ENCODE results near the gene KIZ. TPM values are rescaled to one million over a fixed set of nuclear protein-coding genes. Genes with fewer than 3 reads are reported as not detected.

The KIZ gene
- total and polyA plus RNA-seq, 2 experiments from 2014 or later, result 58.3 to 63.6 TPM

DNA sequence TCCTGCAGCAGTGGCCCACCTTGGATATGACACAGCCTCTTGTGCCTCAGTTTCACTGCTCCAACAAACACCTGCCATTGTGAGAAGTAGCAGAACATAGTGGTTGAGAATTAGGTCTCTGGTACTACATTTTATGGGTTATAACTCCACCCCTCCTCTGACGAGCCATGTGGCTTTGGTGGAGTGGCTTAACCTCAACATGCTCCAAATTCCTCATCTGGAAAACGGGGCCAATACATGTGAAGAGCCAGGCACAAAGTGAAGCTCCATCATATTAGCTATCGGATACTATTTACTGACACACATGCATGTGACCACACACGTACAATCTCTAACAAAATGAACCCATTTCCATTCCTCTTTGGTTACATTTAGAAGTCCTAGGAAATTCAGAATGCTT lies 8.4 kb upstream of the KIZ start:
- Histone ChIP-seq H3K27me3 (ENCODE audit: insufficient read depth) (no peaks in the 10 kb centered on the region), H3K27ac (ENCODE audit: low read depth) (no peak overlapping the region), H3K9me2 (ENCODE audit: insufficient read depth) (peaks cover 4% of the 10 kb centered on the region; the same call in 1 of the 2 replicates), H3K4me2 (no peak overlapping the region), H3F3A (replicated peaks; ENCODE audit: low read depth) (no peaks in the 10 kb centered on the region), H3K36me3 (ENCODE audit: insufficient read depth) (no peaks in the 10 kb centered on the region), H3K4me3 (no peak overlapping the region), H3K4me1 (ENCODE audit: insufficient read depth) (no peaks in the 10 kb centered on the region), H4K20me1 (replicated peaks; ENCODE audit: insufficient read depth) (no peaks in the 10 kb centered on the region), H3K79me2 (replicated peaks; ENCODE audit: insufficient read depth) (no peaks in the 10 kb centered on the region), H2AFZ (0 out of 2 replicates have a peak overlapping the region, but pooled peaks have one; percentile 18)
- no peaks in the 10 kb centered on the region for H3K9me3 Mint-ChIP-seq
- no peak for TF ChIP-seq ZNF331 (CRISPR knock-in tag; IDR thresholded peaks at IDR 0.05; ENCODE audit: low read depth)
- no peak for TF ChIP-seq CREB1 (CRISPR knock-in tag; IDR thresholded peaks at IDR 0.05; ENCODE audit: low read depth)
- TF ChIP-seq REST (IDR thresholded peaks at IDR 0.05; ENCODE audit: unreplicated experiment), result no peak
- TF ChIP-seq, protein P1, sequence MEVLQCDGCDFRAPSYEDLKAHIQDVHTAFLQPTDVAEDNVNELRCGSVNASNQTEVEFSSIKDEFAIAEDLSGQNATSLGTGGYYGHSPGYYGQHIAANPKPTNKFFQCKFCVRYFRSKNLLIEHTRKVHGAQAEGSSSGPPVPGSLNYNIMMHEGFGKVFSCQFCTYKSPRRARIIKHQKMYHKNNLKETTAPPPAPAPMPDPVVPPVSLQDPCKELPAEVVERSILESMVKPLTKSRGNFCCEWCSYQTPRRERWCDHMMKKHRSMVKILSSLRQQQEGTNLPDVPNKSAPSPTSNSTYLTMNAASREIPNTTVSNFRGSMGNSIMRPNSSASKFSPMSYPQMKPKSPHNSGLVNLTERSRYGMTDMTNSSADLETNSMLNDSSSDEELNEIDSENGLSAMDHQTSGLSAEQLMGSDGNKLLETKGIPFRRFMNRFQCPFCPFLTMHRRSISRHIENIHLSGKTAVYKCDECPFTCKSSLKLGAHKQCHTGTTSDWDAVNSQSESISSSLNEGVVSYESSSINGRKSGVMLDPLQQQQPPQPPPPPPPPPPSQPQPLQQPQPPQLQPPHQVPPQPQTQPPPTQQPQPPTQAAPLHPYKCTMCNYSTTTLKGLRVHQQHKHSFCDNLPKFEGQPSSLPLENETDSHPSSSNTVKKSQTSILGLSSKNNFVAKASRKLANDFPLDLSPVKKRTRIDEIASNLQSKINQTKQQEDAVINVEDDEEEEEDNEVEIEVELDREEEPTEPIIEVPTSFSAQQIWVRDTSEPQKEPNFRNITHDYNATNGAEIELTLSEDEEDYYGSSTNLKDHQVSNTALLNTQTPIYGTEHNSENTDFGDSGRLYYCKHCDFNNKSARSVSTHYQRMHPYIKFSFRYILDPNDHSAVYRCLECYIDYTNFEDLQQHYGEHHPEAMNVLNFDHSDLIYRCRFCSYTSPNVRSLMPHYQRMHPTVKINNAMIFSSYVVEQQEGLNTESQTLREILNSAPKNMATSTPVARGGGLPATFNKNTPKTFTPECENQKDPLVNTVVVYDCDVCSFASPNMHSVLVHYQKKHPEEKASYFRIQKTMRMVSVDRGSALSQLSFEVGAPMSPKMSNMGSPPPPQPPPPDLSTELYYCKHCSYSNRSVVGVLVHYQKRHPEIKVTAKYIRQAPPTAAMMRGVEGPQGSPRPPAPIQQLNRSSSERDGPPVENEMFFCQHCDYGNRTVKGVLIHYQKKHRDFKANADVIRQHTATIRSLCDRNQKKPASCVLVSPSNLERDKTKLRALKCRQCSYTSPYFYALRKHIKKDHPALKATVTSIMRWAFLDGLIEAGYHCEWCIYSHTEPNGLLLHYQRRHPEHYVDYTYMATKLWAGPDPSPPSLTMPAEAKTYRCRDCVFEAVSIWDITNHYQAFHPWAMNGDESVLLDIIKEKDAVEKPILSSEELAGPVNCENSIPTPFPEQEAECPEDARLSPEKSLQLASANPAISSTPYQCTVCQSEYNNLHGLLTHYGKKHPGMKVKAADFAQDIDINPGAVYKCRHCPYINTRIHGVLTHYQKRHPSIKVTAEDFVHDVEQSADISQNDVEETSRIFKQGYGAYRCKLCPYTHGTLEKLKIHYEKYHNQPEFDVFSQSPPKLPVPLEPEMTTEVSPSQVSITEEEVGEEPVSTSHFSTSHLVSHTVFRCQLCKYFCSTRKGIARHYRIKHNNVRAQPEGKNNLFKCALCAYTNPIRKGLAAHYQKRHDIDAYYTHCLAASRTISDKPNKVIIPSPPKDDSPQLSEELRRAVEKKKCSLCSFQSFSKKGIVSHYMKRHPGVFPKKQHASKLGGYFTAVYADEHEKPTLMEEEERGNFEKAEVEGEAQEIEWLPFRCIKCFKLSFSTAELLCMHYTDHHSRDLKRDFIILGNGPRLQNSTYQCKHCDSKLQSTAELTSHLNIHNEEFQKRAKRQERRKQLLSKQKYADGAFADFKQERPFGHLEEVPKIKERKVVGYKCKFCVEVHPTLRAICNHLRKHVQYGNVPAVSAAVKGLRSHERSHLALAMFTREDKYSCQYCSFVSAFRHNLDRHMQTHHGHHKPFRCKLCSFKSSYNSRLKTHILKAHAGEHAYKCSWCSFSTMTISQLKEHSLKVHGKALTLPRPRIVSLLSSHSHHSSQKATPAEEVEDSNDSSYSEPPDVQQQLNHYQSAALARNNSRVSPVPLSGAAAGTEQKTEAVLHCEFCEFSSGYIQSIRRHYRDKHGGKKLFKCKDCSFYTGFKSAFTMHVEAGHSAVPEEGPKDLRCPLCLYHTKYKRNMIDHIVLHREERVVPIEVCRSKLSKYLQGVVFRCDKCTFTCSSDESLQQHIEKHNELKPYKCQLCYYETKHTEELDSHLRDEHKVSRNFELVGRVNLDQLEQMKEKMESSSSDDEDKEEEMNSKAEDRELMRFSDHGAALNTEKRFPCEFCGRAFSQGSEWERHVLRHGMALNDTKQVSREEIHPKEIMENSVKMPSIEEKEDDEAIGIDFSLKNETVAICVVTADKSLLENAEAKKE (CRISPR knock-in tag; IDR thresholded peaks at IDR 0.05), result no peak
- TF ChIP-seq POLR2AphosphoS5 (IDR thresholded peaks at IDR 0.05; ENCODE audit: low read depth), result no peak
- TF ChIP-seq STAT1 (IDR thresholded peaks at IDR 0.05; ENCODE audit: unreplicated experiment), result no peak
- no peak for TF ChIP-seq EZH2phosphoT487 (IDR thresholded peaks at IDR 0.05; ENCODE audit: unreplicated experiment)
- TF ChIP-seq EZH2 (IDR thresholded peaks at IDR 0.05; ENCODE audit: low read depth, unreplicated experiment), result no peak
- TF ChIP-seq ZNF114 (CRISPR knock-in tag; IDR thresholded peaks at IDR 0.05), result no peak
- TF ChIP-seq JUNB (IDR thresholded peaks at IDR 0.05; ENCODE audit: unreplicated experiment), result no peak
- no peak for TF ChIP-seq CTCF (conservative IDR thresholded peaks at IDR 0.05; ENCODE audit: low read depth in 2 of 2)
- TF ChIP-seq NANOG (IDR thresholded peaks at IDR 0.05; ENCODE audit: borderline replicate concordance), result no peak
- no peak for TF ChIP-seq ETS1 (IDR thresholded peaks at IDR 0.05)
- no peak for DNase-seq (ENCODE audit: low spot score)
- peaks cover 1% of the 10 kb centered on the region for H3K27me3 Mint-ChIP-seq (ENCODE audit: insufficient read depth, low read depth, poor library complexity)
- H3K4me1 Mint-ChIP-seq, result no peaks in the 10 kb centered on the region
- H3K4me3 Mint-ChIP-seq, result no peak overlapping the region
- H3K27ac Mint-ChIP-seq, result no peak overlapping the region
- no peaks in the 10 kb centered on the region for H3K36me3 Mint-ChIP-seq (ENCODE audit: low read depth)
- ATAC-seq, result no peak

Measured in GM23338 (cell line).